Trophoblast cell (in vitro differentiated cells and primary cell): Measurements from ENCODE around the gene HIBCH.

Experiments
- DNase-seq, 2 donors: peaks; one replicate each; pipeline ENCODE4 v3.0.0-alpha.2; 2016
- H2AFZ ChIP-seq: 2 replicates; pipeline ENCODE4 v1.6.1; 2013; ENCODE audit warnings: low read length, moderate library complexity, mild to moderate bottlenecking; ENCODE audit not compliant: insufficient read depth, poor library complexity
- H2AK5ac ChIP-seq: 2 replicates; pipeline ENCODE4 v1.6.1; 2013; ENCODE audit warnings: mild to moderate bottlenecking, low read length
- H2BK120ac ChIP-seq: 2 replicates; pipeline ENCODE4 v1.6.1; 2013; ENCODE audit warnings: low read length, mild to moderate bottlenecking, moderate library complexity; ENCODE audit not compliant: insufficient read depth, poor library complexity
- H2BK12ac ChIP-seq: 2 replicates; pipeline ENCODE4 v1.6.1; 2013; ENCODE audit warnings: mild to moderate bottlenecking, low read length, moderate library complexity
- H2BK5ac ChIP-seq: 2 replicates; pipeline ENCODE4 v1.6.1; 2013; ENCODE audit warnings: low read length, low read depth, moderate library complexity, mild to moderate bottlenecking; ENCODE audit not compliant: poor library complexity
- H3K14ac ChIP-seq: 2 replicates; pipeline ENCODE4 v1.6.1; 2013; ENCODE audit warnings: mild to moderate bottlenecking, low read length
- H3K18ac ChIP-seq: 2 replicates; pipeline ENCODE4 v1.6.1; 2013; ENCODE audit warnings: mild to moderate bottlenecking, low read length
- H3K23ac ChIP-seq: 2 replicates; pipeline ENCODE4 v1.6.1; 2013; ENCODE audit warnings: low read length
- H3K27ac ChIP-seq: 2 replicates; pipeline ENCODE4 v1.5.1; 2013; ENCODE audit warnings: low read depth, mild to moderate bottlenecking, inconsistent platforms, low read length, moderate library complexity
- H3K27me3 ChIP-seq: 2 replicates; pipeline ENCODE4 v1.6.1; 2013; ENCODE audit warnings: inconsistent platforms, mild to moderate bottlenecking, low read length, moderate library complexity; ENCODE audit not compliant: insufficient read depth
- H3K36me3 ChIP-seq, 2 experiments: 1 replicate in 1 of 2; 2 replicates in 1 of 2; pipeline ENCODE4 v1.6.1; 2013; ENCODE audit warnings: low read length in 2 of 2, mild to moderate bottlenecking in 2 of 2, moderate library complexity in 1 of 2; ENCODE audit not compliant: insufficient read depth in 2 of 2, control insufficient read depth in 1 of 2
- H3K4ac ChIP-seq: 2 replicates; pipeline ENCODE4 v1.6.1; 2013; ENCODE audit warnings: low read depth, mild to moderate bottlenecking, low read length, moderate library complexity
- H3K4me1 ChIP-seq, 2 experiments: 1 replicate in 1 of 2; 2 replicates in 1 of 2; pipeline ENCODE4 v1.6.1; 2013; ENCODE audit warnings: low read length in 2 of 2, mild to moderate bottlenecking in 2 of 2, moderate library complexity in 1 of 2; ENCODE audit not compliant: insufficient read depth in 2 of 2, control insufficient read depth in 1 of 2
- H3K4me2 ChIP-seq: 2 replicates; pipeline ENCODE4 v1.6.1; 2013; ENCODE audit warnings: inconsistent platforms, mild to moderate bottlenecking, low read length, moderate library complexity
- H3K4me3 ChIP-seq: 2 replicates; pipeline ENCODE4 v1.5.1; 2013; ENCODE audit warnings: mild to moderate bottlenecking, low read depth, low read length, inconsistent platforms
- H3K79me1 ChIP-seq: one replicate; pipeline ENCODE4 v1.6.1; 2013; ENCODE audit warnings: low read length
- H3K79me2 ChIP-seq: 2 replicates; pipeline ENCODE4 v1.6.1; 2013; ENCODE audit warnings: low read length, mild to moderate bottlenecking; ENCODE audit not compliant: control insufficient read depth, insufficient read depth, poor library complexity
- H3K9ac ChIP-seq: 2 replicates; pipeline ENCODE4 v1.6.1; 2013; ENCODE audit warnings: mild to moderate bottlenecking, low read length
- H3K9me3 ChIP-seq: 2 replicates; pipeline ENCODE4 v1.6.1; 2013; ENCODE audit warnings: low read depth, mild to moderate bottlenecking, control low read depth, inconsistent platforms, low read length; ENCODE audit not compliant: insufficient read depth
- H4K12ac ChIP-seq: 2 replicates; pipeline ENCODE4 v1.6.1; 2013; ENCODE audit warnings: low read depth, mild to moderate bottlenecking, low read length, moderate library complexity
- H4K8ac ChIP-seq: 2 replicates; pipeline ENCODE4 v1.6.1; 2013; ENCODE audit warnings: low read depth, mild to moderate bottlenecking, low read length, moderate library complexity
- H4K91ac ChIP-seq: one replicate; pipeline ENCODE4 v1.6.1; 2013; ENCODE audit warnings: low read depth, mild to moderate bottlenecking, low read length, moderate library complexity
- WGBS: extraction: QIAGEN DNeasy Blood & Tissue Kit; methylation state at CpG from one replicate; pipeline ENCODE4 v1.1.7; 2013; ENCODE audit warnings: missing lambda C conversion rate; ENCODE audit not compliant: insufficient read length, insufficient coverage; ENCODE audit errors: extremely low coverage; 5-methylcytosine and 5-hydroxymethylcytosine counted together

Gene HIBCH

DNA sequence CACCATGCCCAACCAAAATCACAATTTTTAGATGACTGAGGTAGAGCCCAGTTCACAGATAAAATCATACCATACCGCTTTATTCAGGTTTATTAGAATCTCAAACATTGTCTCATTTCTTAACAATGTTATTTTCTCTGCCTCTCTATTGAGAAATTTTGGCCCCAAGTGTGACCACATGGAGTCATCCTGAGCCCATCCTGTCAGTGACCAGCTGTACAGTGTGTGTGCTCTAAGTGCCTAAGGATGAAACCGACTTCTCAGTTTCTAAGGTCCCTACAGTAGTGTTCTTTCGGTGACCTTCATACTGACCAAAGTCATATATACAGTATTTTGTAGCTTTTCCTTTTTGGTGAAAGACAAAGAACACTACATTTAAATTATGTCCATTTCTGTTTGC, 133.4 kb downstream of the HIBCH start:
- H3K27me3 ChIP-seq: no peaks in the 10 kb centered on the region
- no peak overlapping the region for H3K9ac ChIP-seq
- H3K14ac ChIP-seq: no peak overlapping the region
- no peak overlapping the region for H2BK12ac ChIP-seq
- no peak overlapping the region for H3K4ac ChIP-seq
- no peaks in the 10 kb centered on the region for H3K79me1 ChIP-seq
- H3K4me1 ChIP-seq: no peaks in the 10 kb centered on the region
- H3K27ac ChIP-seq: no peak overlapping the region
- no peak overlapping the region for H4K8ac ChIP-seq
- H2BK120ac ChIP-seq: no peak overlapping the region
- DNase-seq: no peak
- no peak overlapping the region for H3K4me2 ChIP-seq
- WGBS: no CpG with 5 or more reads among the region's 3 CpGs
- H4K91ac ChIP-seq: no peak overlapping the region
- no peak overlapping the region for H3K4me3 ChIP-seq
- H2AFZ ChIP-seq: no peak overlapping the region
- no peak overlapping the region for H4K12ac ChIP-seq
- H3K36me3 ChIP-seq: peaks cover 0 to 2% of the 10 kb centered on the region in 2 experiments
- H2AK5ac ChIP-seq: no peak overlapping the region
- H3K9me3 ChIP-seq: no peaks in the 10 kb centered on the region
- H3K18ac ChIP-seq: no peak overlapping the region
- H2BK5ac ChIP-seq: no peak overlapping the region
- no peaks in the 10 kb centered on the region for H3K79me2 ChIP-seq
- H3K23ac ChIP-seq: no peak overlapping the region

DNA sequence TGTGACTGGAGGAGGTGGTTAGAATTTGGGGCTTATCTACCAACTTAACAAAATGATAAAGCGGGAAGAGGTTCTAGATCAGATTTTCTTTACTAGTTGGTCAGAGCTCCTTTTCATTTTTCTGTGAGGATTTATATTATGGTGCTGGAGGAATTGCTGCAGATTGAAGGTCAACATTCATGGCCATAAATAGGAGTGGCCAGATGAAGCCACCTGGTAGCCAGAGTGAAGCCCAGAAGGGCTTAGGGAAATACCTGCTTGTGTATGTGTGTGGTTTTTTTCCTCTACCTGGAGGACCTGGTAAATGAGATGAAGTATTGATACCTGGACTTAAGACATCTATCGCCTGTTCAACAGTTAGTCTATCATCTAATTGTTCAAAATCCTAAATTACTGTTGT, 134.2 kb downstream of the HIBCH start:
- DNase-seq: no peak
- Histone ChIP-seq H3K4ac (no peak overlapping the region), H4K91ac (no peak overlapping the region), H2AFZ (no peak overlapping the region), H2BK5ac (no peak overlapping the region), H2AK5ac (no peak overlapping the region), H3K4me2 (no peak overlapping the region), H2BK120ac (no peak overlapping the region), H3K9ac (no peak overlapping the region), H3K23ac (no peak overlapping the region), H3K18ac (no peak overlapping the region), H3K27me3 (peaks cover 8% of the 10 kb centered on the region), H2BK12ac (no peak overlapping the region), H3K4me1 (peaks cover 4 to 6% of the 10 kb centered on the region in 2 experiments), H3K9me3 (no peaks in the 10 kb centered on the region), H3K79me2 (no peaks in the 10 kb centered on the region), H4K12ac (no peak overlapping the region), H3K4me3 (no peak overlapping the region), H3K79me1 (no peaks in the 10 kb centered on the region), H3K36me3 (peaks cover 0 to 2% of the 10 kb centered on the region in 2 experiments), H3K27ac (no peak overlapping the region), H3K14ac (no peak overlapping the region), H4K8ac (no peak overlapping the region)
- no CpG with 5 or more reads among the region's 2 CpGs for WGBS

DNA sequence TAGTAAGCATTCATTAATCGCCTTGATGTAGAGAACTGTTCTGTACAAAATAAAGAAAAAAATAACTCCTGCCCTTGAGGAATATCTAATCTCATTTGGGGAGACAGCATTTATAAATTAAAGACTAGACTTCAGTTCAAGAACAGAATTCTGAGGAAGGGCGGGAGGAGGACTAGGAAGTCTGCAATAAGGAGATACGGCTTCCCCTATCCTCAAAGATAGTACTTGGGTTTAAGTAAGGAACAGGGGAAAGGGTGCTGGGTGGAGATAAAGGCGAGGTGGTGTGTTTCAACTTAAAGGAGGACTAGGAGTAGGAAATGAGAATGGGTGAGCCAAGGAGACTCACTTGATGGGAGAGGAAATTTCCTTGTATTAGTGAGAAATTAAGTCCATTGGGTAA, 135.2 kb downstream of the HIBCH start:
- Histone ChIP-seq H3K23ac (no peak overlapping the region), H3K79me2 (no peaks in the 10 kb centered on the region)
- no CpG with 5 or more reads among the region's 4 CpGs for WGBS

DNA sequence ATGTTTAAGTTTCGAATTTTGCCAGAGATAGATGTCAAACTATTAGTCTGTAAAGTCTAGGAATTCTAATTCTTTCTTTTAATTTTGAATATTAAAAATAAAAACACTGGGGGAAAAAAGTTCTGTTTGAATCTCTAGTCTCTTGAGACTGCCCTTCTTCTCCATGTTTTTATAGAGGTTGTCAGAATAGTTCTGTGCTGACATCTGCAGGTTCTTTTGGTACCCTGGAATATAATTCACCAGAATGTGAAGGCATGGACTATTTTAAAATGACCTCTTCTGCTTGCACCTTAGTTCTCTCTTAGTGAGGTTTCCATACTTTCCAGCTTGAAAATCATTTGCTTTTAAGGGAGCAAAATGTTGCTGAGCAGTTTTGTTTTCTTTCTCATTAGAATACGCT, 136.1 kb downstream of the HIBCH start:
- H3K9ac ChIP-seq: no peak overlapping the region
- no peak overlapping the region for H3K27ac ChIP-seq
- H3K4me3 ChIP-seq: no peak overlapping the region
- no peak overlapping the region for H4K91ac ChIP-seq
- no peaks in the 10 kb centered on the region for H3K9me3 ChIP-seq
- no peak for DNase-seq
- H3K4me2 ChIP-seq: no peak overlapping the region
- no peaks in the 10 kb centered on the region for H3K79me1 ChIP-seq
- H3K79me2 ChIP-seq: no peaks in the 10 kb centered on the region
- H4K8ac ChIP-seq: no peak overlapping the region
- no peak overlapping the region for H2BK5ac ChIP-seq
- no peak overlapping the region for H3K18ac ChIP-seq
- no peak overlapping the region for H3K14ac ChIP-seq
- no peak overlapping the region for H2AK5ac ChIP-seq
- H3K4me1 ChIP-seq: peaks cover 8 to 10% of the 10 kb centered on the region in 2 experiments
- no peak overlapping the region for H2BK12ac ChIP-seq
- no peak overlapping the region for H3K4ac ChIP-seq
- H2BK120ac ChIP-seq: no peak overlapping the region
- H2AFZ ChIP-seq: no peak overlapping the region
- H4K12ac ChIP-seq: no peak overlapping the region
- peaks cover 11% of the 10 kb centered on the region for H3K27me3 ChIP-seq
- WGBS: no CpG with 5 or more reads among the region's 2 CpGs
- no peak overlapping the region for H3K23ac ChIP-seq
- H3K36me3 ChIP-seq: peaks cover 0 to 2% of the 10 kb centered on the region in 2 experiments

More for the DNA sequence above, 135.2 kb downstream of the HIBCH start:
- Histone ChIP-seq H3K36me3 (peaks cover 0 to 2% of the 10 kb centered on the region in 2 experiments), H3K27me3 (peaks cover 11% of the 10 kb centered on the region), H2BK5ac (no peak overlapping the region), H3K27ac (no peak overlapping the region), H3K9ac (no peak overlapping the region), H2BK120ac (no peak overlapping the region), H4K12ac (no peak overlapping the region), H4K8ac (no peak overlapping the region), H2AFZ (no peak overlapping the region), H3K4me2 (no peak overlapping the region), H3K4me3 (no peak overlapping the region), H3K9me3 (no peaks in the 10 kb centered on the region), H3K4ac (no peak overlapping the region), H2BK12ac (no peak overlapping the region), H3K18ac (no peak overlapping the region), H2AK5ac (no peak overlapping the region), H4K91ac (no peak overlapping the region), H3K4me1 (peaks cover 8 to 10% of the 10 kb centered on the region in 2 experiments), H3K14ac (no peak overlapping the region), H3K79me1 (no peaks in the 10 kb centered on the region)
- DNase-seq: no peak
